ENCODE measurements around the gene HSPA1A. TPM values are rescaled to one million over a fixed set of nuclear protein-coding genes. Genes with fewer than 3 reads are reported as not detected.

The HSPA1A gene
- total and polyA plus RNA-seq, 9 of the 15 experiments (the other 6 are each of a cell fraction or from before 2014, with no cell fraction given), result 2.2 to 273 (median 107) TPM

- no peak; the same call in 1 of the 2 replicates for TF ChIP-seq RUNX1 (IDR thresholded peaks at IDR 0.05; ENCODE audit: low read depth)
- no peak for TF ChIP-seq SAFB2 (IDR thresholded peaks at IDR 0.05; ENCODE audit: borderline replicate concordance, low read depth, low read length, severe bottlenecking)
- TF ChIP-seq CHD7 (IDR thresholded peaks at IDR 0.05; ENCODE audit: low read depth, low read length), result no peak
- peak; percentile 89 for TF ChIP-seq CREB1 (IDR thresholded peaks at IDR 0.05)
- peak; percentile 91 for TF ChIP-seq CREB1 (CRISPR knock-in tag; IDR thresholded peaks at IDR 0.05)
- TF ChIP-seq HDAC2 (IDR thresholded peaks at IDR 0.05), result peak; percentile 97
- TF ChIP-seq GTF2B (IDR thresholded peaks at IDR 0.05; ENCODE audit: extremely low read depth, insufficient read length), result no peak
- TF ChIP-seq TRIM28 (IDR thresholded peaks at IDR 0.05), result peak; percentile 76; the same call in 1 of the 2 replicates
- no peak for TF ChIP-seq BRD9 (IDR thresholded peaks at IDR 0.05; ENCODE audit: low read depth, partially characterized antibody)
- TF ChIP-seq NR3C1 (CRISPR knock-in tag; IDR thresholded peaks at IDR 0.05), result no peak; the same call in 1 of the 2 replicates
- TF ChIP-seq PHTF2 (CRISPR knock-in tag; IDR thresholded peaks at IDR 0.05), result no peak
- 0 out of 2 replicates have a peak, but pooled peaks have one; percentile 36 for TF ChIP-seq MIER1 (IDR thresholded peaks at IDR 0.05; ENCODE audit: low read depth)
- peak; percentile 91 for TF ChIP-seq PHF8 (IDR thresholded peaks at IDR 0.05; ENCODE audit: borderline replicate concordance, low read length)
- no peak for TF ChIP-seq DIDO1 (tag; IDR thresholded peaks at IDR 0.05; ENCODE audit: low read depth)
- peak; percentile 58; the same call in 1 of the 2 replicates for TF ChIP-seq ATF4 (CRISPR knock-in tag; IDR thresholded peaks at IDR 0.05)
These were observed 47.2 kb downstream of the HSPA1A start, which contains the start of gene NEU1 (continued) for GRCh38 chr6:31862344-31863235.
